Glutamatergic neuron (in vitro differentiated cells): Measurements from ENCODE around the gene PIH1D1. TPM values are rescaled to one million over a fixed set of nuclear protein-coding genes. Genes with fewer than 3 reads are reported as not detected.
A peak's percentile ranks its signal among the peaks of the same experiment; 100 is the strongest.
"Not testable (repeated sequence)": the region's sequence is repeated elsewhere in the genome, so short reads cannot be mapped to it uniquely, and the experiment has no call there.

Experiments
- DNase-seq: peaks from one replicate; pipeline ENCODE4 v3.0.0; 2022
- H3K27ac Mint-ChIP-seq: one replicate; pipeline ENCODE4 v1.8.0; 2020; ENCODE audit warnings: mild to moderate bottlenecking, mixed read lengths, inconsistent platforms; ENCODE audit not compliant: unreplicated experiment
- H3K27me3 Mint-ChIP-seq: one replicate; pipeline ENCODE4 v1.8.0; 2020; ENCODE audit warnings: mild to moderate bottlenecking, moderate library complexity, mixed read lengths, inconsistent platforms; ENCODE audit not compliant: unreplicated experiment
- H3K36me3 Mint-ChIP-seq: one replicate; pipeline ENCODE4 v1.8.0; 2020; ENCODE audit warnings: mild to moderate bottlenecking, mixed read lengths, inconsistent platforms; ENCODE audit not compliant: unreplicated experiment
- H3K4me1 Mint-ChIP-seq: one replicate; pipeline ENCODE4 v1.8.0; 2020; ENCODE audit warnings: mild to moderate bottlenecking, low read depth, mixed read lengths, inconsistent platforms; ENCODE audit not compliant: unreplicated experiment
- H3K4me3 Mint-ChIP-seq: one replicate; pipeline ENCODE4 v1.8.0; 2020; ENCODE audit warnings: mild to moderate bottlenecking, mixed read lengths, inconsistent platforms; ENCODE audit not compliant: unreplicated experiment
- H3K9me3 Mint-ChIP-seq: one replicate; pipeline ENCODE4 v1.8.0; 2020; ENCODE audit warnings: mild to moderate bottlenecking, moderate library complexity, mixed read lengths, inconsistent platforms; ENCODE audit not compliant: unreplicated experiment
- total RNA-seq: library from RNA; stranded (reverse); fragmentation: NEBNext Ultra II Directional; extraction: Animal tissue kit (Norgen Biotek cat#: 25700); gene quantifications from one replicate; pipeline ENCODE4 v1.2.1, GENCODE V29; 2021; ENCODE audit not compliant: unreplicated experiment
- TF ChIP-seq, protein P1 (sequence below): fragments of 200-600 bp; sonication (generic); IDR thresholded peaks from one replicate; pipeline ENCODE4 v1.5.0; 2021; ENCODE audit not compliant: partially characterized antibody, unreplicated experiment

PIH1D1 gene
- total RNA-seq, 1 donor from 2014 or later: 104 TPM

GRCh38 chr19:49474542-49474924 lies 22.9 kb upstream of the PIH1D1 start:
- Mint-ChIP-seq H3K36me3 (no peaks in the 10 kb centered on the region), H3K4me1 (peaks cover 7% of the 10 kb centered on the region), H3K9me3 (peaks cover 3% of the 10 kb centered on the region), H3K4me3 (peak overlapping the region; percentile 65), H3K27me3 (peaks cover 9% of the 10 kb centered on the region), H3K27ac (peak overlapping the region; percentile 94)
- DNase-seq: peak; percentile 48
- TF ChIP-seq, protein P1, sequence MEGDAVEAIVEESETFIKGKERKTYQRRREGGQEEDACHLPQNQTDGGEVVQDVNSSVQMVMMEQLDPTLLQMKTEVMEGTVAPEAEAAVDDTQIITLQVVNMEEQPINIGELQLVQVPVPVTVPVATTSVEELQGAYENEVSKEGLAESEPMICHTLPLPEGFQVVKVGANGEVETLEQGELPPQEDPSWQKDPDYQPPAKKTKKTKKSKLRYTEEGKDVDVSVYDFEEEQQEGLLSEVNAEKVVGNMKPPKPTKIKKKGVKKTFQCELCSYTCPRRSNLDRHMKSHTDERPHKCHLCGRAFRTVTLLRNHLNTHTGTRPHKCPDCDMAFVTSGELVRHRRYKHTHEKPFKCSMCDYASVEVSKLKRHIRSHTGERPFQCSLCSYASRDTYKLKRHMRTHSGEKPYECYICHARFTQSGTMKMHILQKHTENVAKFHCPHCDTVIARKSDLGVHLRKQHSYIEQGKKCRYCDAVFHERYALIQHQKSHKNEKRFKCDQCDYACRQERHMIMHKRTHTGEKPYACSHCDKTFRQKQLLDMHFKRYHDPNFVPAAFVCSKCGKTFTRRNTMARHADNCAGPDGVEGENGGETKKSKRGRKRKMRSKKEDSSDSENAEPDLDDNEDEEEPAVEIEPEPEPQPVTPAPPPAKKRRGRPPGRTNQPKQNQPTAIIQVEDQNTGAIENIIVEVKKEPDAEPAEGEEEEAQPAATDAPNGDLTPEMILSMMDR: no peak

DNA sequence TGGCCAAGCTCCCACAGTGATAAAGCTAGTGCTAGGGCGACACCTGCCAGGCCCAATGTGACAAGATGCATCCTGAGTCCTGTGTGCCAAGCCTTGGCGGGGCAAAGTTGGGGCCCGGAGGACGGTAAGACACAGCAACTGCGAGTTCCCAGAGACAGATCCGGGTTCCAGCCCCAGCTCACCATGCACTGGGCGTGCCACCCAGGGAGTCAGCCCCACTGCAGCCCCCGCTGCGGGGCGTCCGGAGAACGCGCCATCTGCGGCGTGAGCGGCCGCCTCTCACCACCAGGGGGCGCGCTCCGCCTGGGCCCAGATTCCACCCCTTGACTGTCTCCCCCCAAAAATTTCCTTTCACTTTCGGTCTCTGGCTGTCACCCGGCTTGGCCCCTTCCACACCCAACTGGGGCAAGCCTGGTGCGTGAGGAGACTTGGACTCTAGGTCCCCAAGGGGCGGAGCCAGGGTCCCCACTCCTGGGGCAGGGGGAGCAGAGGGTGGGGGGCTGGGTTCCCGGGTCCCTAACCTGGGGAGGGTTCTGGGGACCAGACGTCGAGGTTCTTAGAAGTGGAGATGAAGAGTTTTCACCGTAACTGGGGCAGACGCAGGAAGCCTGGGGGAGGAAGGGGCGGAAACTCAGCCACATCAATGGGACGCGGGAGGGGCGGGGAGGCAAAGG lies 22.4 kb upstream of the PIH1D1 start, which contains the start of gene FLT3LG:
FLT3LG (plus strand) TSS at position 348 of the 674 bp plus-strand sequence. CDS start 425 bp downstream, outside the sequence.
- peak; percentile 67 for DNase-seq
- H3K36me3 Mint-ChIP-seq: no peaks in the 10 kb centered on the region
- peaks cover 9% of the 10 kb centered on the region for H3K4me1 Mint-ChIP-seq
- peaks cover 9% of the 10 kb centered on the region for H3K27me3 Mint-ChIP-seq
- H3K4me3 Mint-ChIP-seq: peak within 1 kb of the TSS; percentile 65
- H3K27ac Mint-ChIP-seq: peak within 1 kb of the TSS; percentile 94
- TF ChIP-seq, protein P1: peak; percentile 98
- peaks cover 3% of the 10 kb centered on the region for H3K9me3 Mint-ChIP-seq

GRCh38 chr19:49473501-49473867 lies 21.9 kb upstream of the PIH1D1 start:
- Mint-ChIP-seq H3K27me3 (peaks cover 12% of the 10 kb centered on the region), H3K27ac (peak overlapping the region; percentile 69), H3K4me1 (peaks cover 13% of the 10 kb centered on the region)
- H3K4me3 Mint-ChIP-seq, DNase-seq, H3K36me3 Mint-ChIP-seq, H3K9me3 Mint-ChIP-seq: not testable (repeated sequence)

DNA sequence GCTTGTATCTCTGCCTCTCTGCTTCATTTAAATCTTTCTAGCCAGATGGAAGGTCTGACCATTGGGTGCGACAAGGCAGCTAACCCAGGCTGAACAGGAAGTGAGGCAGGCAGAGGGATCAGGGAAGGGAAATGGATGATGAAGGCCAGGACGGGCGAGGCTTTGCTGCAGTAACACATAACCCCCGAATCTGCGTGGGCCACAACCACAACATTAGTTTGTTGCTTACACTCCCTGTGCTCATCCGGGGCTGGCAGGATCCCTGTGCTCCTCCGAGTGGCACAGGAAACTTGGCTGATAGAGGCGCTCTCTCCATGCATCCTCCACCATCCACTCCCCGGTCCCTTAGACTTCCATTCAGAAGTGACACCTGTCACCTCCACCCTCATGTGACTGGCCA lies 21.3 kb upstream of the PIH1D1 start:
- peaks cover 13% of the 10 kb centered on the region for H3K4me1 Mint-ChIP-seq
- no peak for DNase-seq
- peaks cover 3% of the 10 kb centered on the region for H3K9me3 Mint-ChIP-seq
- H3K36me3 Mint-ChIP-seq: no peaks in the 10 kb centered on the region
- H3K4me3 Mint-ChIP-seq: no peak overlapping the region
- H3K27me3 Mint-ChIP-seq: peaks cover 12% of the 10 kb centered on the region
- TF ChIP-seq, protein P1: no peak
- peak overlapping the region; percentile 69 for H3K27ac Mint-ChIP-seq

DNA sequence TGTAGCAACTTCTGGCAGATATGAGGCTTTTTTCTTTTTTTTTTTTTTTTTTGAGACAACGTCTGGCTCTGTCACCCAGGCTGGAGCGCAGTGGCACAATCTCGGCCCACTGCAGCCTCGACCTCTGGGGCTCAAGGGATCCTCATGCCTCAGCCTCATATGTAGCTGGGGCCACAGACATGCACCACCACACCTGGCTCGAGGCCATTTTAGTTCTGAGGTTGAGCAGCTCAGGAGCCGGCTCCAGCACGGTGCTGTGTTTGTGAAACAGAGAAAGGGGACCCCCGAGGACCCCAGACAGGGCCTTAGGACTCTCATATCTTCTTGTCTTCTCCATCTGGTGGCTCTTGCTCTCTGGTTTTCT lies 19.0 kb upstream of the PIH1D1 start:
- Mint-ChIP-seq H3K27ac (peak overlapping the region; percentile 91), H3K4me1 (peaks cover 11% of the 10 kb centered on the region), H3K27me3 (peaks cover 9% of the 10 kb centered on the region), H3K4me3 (no peak overlapping the region), H3K36me3 (no peaks in the 10 kb centered on the region), H3K9me3 (peaks cover 3% of the 10 kb centered on the region)
- TF ChIP-seq, protein P1: no peak
- DNase-seq: no peak
